ENCODE data around the gene MBNL3.

GRCh38 chrX:132505116-132505515 is 16.3 kb upstream of the MBNL3 start:
- TF ChIP-seq NR3C1 (CRISPR knock-in tag; conservative IDR thresholded peaks at IDR 0.05; ENCODE audit: low read depth) (no peak), GABPB1 (CRISPR knock-in tag; IDR thresholded peaks at IDR 0.05) (no peak), JUN (CRISPR knock-in tag; IDR thresholded peaks at IDR 0.05) (no peak), CTCF (IDR thresholded peaks at IDR 0.05) (no peak), ZSCAN18 (CRISPR knock-in tag; IDR thresholded peaks at IDR 0.05) (no peak), GRHL2 (CRISPR knock-in tag; IDR thresholded peaks at IDR 0.05; ENCODE audit: insufficient replicate concordance, severe bottlenecking) (no peak), ZNF281 (CRISPR knock-in tag; IDR thresholded peaks at IDR 0.05) (no peak), CREB1 (CRISPR knock-in tag; IDR thresholded peaks at IDR 0.05) (no peak), MAX (CRISPR knock-in tag; IDR thresholded peaks at IDR 0.05) (no peak), STAT6 (CRISPR knock-in tag; conservative IDR thresholded peaks at IDR 0.05; ENCODE audit: low read depth) (no peak), NR1H2 (CRISPR knock-in tag; IDR thresholded peaks at IDR 0.05) (no peak)
